ENCODE measurements around the gene RNU4-1.
"Not testable (repeated sequence)": the region's sequence is repeated elsewhere in the genome, so short reads cannot be mapped to it uniquely, and the experiment has no call there.

The RNU4-1 gene

DNA sequence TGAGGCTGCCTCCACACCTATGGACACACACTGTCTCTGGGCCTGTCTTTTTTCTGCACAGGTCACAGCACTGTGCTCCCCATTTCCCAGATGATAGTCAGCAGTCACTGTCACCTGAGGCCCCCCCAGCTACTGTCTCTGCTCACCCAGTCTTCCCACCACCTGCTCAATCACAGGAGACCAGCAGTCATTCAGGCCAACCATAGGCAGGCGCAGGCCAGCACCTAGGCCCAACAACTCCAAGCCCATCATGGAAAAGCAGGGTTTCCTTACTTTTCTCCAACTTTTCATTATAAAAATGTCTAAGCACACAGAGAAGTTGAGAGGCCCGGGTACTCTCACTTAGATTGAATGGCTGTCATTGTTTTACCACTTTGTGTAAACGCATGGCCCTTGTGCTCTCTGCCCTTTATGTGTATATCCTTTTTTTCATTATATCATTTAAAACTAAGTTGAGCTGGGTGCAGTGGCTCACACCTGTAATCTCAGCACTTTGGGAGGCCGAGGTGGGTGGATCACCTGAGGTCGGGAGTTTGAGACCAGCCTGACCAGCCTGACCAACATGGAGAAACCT, 34.6 kb downstream of the RNU4-1 start:
- DNase-seq: no peak

DNA sequence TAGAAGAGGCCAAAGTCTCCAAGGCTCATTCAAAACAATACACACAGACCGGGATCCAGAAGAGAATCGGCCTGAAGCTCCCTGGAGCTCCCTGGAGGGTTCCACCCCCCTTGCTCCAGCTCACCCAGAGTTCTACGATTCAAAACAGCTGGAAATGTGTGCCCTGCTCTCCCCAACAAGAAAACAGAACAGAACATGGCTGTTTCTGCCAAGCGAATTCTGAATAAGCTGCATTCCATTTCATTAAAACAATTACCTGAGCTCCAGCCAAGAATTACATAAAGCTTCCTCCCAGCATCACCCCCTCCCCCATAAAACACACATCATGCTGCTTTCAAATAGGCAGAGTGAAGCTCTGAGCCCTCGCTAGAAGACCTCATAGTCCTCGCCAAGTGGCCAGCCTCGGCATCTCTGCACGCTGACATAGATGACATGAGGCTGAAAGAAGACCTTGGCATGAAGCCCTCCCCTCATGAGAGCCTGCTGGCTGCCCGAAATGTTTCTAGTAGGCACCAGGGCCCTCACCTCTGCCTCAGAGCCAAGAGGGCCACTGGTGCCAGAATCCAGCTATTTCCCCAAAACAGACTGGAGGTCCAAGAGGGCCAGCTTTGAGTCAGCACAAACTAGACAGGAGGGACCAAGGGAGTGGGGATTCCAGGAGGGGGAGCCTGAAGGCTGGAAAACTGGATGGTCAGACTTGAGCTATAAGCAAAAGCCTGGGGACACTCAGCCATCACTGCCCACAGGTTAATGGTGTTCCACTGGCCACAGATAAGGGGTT, 35.8 kb downstream of the RNU4-1 start:
- peak in 9 of 14 donors; percentile 23 to 81 (median 26) for DNase-seq

DNA sequence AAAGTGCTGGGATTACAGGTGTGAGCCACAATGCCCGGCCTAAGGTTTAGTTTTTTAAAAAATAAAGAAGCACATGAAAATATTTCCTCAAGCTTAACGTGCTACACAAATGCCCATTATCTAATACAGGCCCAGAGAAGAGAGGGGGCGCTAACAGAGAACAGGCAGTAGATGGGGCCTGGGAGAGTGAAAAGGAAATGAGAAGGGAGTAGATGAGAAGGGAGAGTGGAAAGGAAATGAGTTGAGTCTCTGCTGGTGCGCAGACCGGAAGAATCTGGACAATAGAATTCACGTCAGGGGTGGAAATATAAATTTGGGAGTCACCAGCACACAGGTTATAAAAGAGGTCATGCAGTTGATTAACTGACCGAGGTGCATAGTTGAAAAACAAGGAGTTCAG, 38.2 kb downstream of the RNU4-1 start:
- no peak for DNase-seq

DNA sequence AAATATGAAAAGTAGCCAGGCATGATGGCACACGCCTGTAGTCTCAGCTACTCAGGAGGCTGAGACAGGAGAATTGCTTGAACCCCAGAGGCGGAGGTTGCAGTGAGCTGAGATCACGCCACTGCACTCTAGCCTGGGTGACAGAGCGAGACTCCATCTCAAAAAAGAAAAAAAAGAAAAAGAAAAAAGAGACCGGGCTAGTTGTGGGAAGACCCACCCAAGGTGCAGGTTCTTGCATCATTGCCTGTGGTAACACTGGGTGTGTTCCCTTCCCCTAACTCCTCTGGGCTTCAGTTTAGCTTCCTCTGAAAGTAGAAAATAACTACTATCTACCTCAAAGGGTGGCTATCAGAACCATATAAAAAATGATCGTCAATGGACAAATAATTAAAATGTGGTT, 39.7 kb downstream of the RNU4-1 start:
- DNase-seq: not testable (repeated sequence)

DNA sequence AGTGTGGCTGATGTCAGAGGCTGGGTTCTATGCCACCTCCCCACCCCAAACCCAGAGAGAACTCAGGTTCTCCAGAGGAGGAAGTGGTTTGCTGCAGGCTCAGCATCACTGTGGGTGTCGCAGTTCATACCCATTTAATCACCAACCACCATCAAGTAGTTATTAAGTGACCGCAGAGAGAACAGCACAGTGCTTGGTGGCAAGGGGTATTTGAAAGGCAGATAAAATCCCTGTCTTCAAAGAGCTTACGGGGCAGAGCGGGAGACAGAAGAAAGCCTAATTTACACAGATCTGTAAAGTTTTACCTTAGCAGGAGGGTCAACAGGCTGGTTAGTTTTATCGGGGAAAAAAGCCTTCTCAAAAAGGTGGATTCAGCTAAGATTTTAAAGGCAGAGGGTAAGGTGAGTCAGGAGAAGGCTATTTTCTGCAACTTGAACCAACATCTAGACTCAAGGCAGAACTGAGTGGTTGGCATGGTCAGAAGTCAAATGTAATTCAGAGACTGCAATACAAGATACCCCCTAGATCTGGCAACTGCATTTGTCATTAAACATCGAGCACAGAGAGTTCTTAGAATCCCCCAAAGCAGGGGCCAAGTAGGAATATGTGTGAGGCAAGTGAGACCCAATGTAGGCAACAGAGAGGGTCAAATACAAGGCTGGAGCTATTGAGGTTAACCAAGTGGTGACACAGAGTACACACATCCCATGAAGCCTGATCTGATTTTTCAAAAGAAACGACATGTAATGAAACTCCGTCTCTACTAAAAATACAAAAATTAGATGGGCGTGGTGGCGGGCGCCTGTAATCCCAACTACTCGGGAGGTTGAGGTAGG, 40.7 kb downstream of the RNU4-1 start:
- no peak for DNase-seq

DNA sequence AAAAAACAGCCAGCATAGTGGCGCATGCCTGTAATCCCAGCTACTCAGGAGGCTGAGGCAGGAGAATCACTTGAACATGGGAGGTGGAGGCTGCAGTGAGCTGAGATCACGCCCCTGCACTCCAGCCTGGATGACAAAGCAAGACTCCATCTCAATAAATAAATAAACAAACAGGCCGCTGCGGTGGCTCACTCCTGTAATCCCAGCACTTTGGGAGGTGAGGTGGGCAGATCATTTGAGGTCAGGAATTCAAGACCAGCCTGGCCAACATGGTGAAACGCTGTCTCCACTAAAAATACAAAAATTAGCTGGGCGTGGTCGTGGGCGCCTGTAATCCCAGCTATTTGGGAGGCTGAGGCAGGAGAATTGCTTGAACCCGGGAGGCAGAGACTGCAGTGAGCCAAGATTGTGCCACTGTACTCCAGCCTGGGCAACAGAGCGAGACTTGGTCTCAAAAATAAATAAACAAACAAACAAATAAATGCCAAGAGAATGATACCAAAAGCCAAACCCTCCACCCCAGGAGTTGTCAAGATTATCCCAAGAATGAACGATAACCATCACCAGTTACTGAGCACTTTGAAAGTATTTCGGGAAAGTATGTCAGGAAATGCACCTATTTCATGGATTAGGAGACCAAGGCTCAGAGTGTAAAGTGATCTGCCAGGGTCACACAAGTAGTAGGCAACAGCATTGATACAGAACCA, 41.5 kb downstream of the RNU4-1 start:
- DNase-seq: not testable (repeated sequence)

DNA sequence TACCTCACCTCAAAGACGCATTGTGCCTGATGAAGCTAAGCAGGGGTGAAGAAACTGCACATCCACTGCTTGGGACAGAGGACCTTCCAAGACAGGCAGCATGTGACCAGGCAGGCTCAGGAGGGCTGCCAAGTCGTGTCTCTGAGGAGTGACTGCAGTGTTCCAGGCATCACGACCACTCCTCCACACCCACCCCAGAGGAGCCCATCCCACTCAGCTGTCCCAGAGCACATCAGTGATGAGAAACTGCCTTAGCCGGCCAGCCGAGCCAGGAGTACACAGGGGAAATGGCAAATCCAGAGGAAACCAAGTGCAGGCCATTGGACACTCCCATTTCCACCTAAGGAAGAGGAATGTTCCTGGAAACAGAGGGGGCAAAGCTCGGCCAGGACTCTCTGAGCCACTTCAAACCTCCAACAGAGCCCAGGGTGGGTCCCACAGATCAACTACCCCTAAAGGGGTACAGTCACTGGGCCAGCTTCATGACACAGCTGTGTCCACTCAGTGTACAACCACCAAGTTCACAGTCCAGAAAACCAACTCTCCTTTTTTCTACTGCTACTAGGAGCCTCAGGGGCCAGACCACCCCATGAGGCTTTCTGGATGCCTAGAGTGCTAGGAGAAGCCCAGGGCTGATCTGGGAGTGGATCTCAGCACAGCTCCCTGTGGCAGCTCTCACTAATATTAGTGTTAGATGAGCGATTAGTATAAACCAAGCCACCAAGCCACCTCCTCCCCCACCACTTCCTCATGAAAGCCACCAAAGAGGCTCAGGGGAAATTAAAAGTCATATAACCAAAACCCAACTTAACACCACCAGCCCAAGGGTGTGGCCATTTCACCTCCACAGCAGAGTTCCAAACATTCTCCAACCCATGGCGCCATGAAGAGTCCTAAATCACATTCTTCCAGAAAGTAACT, 42.9 kb downstream of the RNU4-1 start:
- peak in 4 of 14 donors; percentile 8 to 43 (median 20) for DNase-seq

DNA sequence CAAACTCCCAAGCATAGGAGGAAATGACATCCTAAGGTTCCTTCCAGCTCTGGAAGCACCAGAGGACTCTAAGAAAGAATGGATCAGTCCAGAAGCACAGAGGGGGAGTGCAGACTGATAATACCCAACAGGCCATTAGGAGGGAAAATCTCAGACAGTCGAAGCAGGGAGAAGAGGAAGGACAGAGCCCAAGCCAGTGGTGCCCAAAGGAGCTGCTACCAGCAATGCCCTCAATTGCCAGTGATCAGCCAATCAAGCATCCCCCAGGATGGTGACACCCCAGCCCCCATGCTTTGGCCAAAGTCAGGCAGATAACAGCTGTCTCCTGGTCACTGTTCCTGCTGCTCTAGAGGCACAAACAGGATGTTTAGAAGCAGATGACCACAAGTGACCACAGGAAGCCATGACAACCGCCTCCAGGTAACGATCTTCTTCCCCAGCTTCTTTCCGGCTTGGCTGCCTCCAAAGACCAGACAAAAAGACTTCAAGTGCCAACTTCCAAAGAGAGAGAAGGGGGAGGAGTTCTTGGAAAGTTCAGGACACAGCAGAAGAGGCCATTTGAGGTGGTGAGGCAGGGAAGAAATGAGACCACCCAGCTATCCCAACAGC, 43.7 kb downstream of the RNU4-1 start:
- no peak for DNase-seq

DNA sequence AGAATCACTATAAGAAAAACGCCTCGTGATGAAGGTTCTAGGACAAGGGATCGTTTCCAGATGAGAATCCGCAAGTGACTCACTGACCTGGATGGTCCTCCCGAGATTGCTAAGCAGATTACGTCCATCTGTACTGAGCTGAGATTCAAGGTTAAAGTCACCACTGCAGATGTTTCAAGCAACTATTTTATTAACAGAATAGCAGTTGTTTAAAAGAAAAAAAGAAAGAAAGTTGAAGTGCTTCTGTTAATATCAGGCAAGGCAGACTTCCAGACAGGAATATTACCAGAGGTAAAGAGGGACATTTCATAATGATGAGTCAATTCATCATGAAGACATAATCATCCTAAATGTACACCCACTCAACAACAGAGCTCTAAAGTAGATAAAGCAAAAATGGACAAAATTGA, 45.4 kb downstream of the RNU4-1 start:
- DNase-seq: no peak

DNA sequence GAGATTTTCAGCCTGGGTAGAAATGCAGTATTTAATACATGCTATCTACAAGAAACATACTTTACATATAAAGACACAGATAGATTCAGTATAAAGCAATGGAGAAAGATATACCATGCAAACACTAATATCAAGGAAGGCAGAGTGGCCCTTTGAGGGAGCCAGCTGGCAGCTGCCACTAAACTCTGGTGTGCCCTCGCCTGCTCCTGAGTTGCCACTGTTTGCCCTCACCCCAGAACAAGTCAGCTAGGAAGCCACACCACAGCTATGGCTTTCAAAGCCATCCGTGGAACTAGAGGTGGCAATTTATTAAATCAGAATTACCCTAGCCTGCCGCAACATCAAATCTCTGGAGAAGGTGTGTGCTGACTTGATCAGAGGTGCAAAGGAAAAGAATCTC, 45.9 kb downstream of the RNU4-1 start:
- DNase-seq: no peak

DNA sequence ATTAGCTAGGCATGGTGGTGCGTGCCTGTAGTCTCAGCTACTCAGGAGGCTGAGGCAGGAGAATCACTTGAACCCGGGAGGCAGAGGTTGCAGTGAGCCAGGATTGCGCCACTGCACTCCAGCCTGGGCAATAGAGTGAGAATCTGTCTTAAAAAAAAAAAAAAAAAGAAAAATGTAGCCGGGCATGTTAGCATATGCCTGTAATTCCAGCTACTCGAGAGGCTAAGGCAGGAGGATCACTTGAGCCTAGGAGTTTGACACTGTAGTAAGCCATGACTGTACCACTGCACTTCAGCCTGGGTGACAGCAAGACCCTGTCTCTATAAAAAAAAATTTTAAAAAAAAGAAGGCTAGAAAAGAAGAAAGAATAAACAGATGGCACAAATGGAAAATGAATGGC, 46.3 kb downstream of the RNU4-1 start:
- not testable (repeated sequence) for DNase-seq

Data from C1 segment of cervical spinal cord (tissue), 14 donors.